Esophagus squamous epithelium (tissue), 5 donors: ENCODE data around the gene WDR82. TPM values are rescaled to one million over a fixed set of nuclear protein-coding genes. Genes with fewer than 3 reads are reported as not detected.

ENCODE experiments used
- DNase-seq: peaks from one replicate; lab custom pipeline; 2025; lab: John Stamatoyannopoulos, UW
- H3K27ac ChIP-seq, 4 donors: fragments of 200-600 bp; sonication (generic); one replicate each; pipeline ENCODE4 v1.5.1; 2016 to 2019; ENCODE audit warnings: mild to moderate bottlenecking in 1 of 4
- H3K27me3 ChIP-seq, 4 donors: fragments of 200-600 bp; sonication (generic); 1 replicate in 3 of 4; 2 replicates in 1 of 4; pipeline versions ENCODE4 v1.5.1 to v1.6.0; 2017 to 2021; ENCODE audit warnings: antibody characterized with exemption in 1 of 4
- H3K36me3 ChIP-seq, 3 donors: fragments of 200-600 bp; sonication (generic); one replicate each; pipeline ENCODE4 v1.5.1; 2016 to 2019
- H3K4me1 ChIP-seq, 3 donors: fragments of 200-600 bp; sonication (generic); one replicate each; pipeline ENCODE4 v1.5.1; 2017 to 2019
- H3K4me3 ChIP-seq, 4 donors: fragments of 200-600 bp; sonication (generic); 1 replicate in 3 of 4; 2 replicates in 1 of 4; pipeline ENCODE4 v1.5.1; 2016 to 2019; ENCODE audit warnings: mild to moderate bottlenecking in 2 of 4, moderate library complexity in 1 of 4
- H3K9me3 ChIP-seq, 3 donors: fragments of 200-600 bp; sonication (generic); one replicate each; pipeline ENCODE4 v1.5.1; 2016 to 2019
- CTCF ChIP-seq, 6 experiments: fragments of 450-650 bp in 4 of 6; fragments of 200-600 bp in 2 of 6; sonication (generic) in 2 of 6; IDR thresholded peaks; one replicate each; pipeline ENCODE4 v1.5.1; 2016 to 2019; ENCODE audit warnings: antibody characterized with exemption in 6 of 6, mild to moderate bottlenecking in 4 of 6, moderate library complexity in 4 of 6
- POLR2A ChIP-seq, 4 donors: fragments of 450-650 bp; IDR thresholded peaks; one replicate each; pipeline ENCODE4 v1.6.1; 2017; ENCODE audit warnings: antibody characterized with exemption in 4 of 4, mild to moderate bottlenecking in 4 of 4, moderate library complexity in 3 of 4
- WGBS, 2 donors: methylation state at CpG; one replicate each; pipeline ENCODE4 v1.1.5; 2018; 5-methylcytosine and 5-hydroxymethylcytosine counted together
- intact Hi-C: fragments of 100-400 bp; cut with DNase I; formaldehyde crosslinking; loops from one replicate; pipeline ENCODE4 v1.15.0; 2022
- total RNA-seq, 4 donors: library from RNA; depleted of rRNA; stranded (reverse); fragments of >200 nt; gene quantifications; one replicate each; pipeline ENCODE4 v1.1.0, GENCODE V29; 2016
- donor health status: DM: yes; HTN: yes; CAD: no.

WDR82 gene
- total RNA-seq, 4 donors from 2014 or later, result 42.7 to 58.7 (median 52.9) TPM

- intact Hi-C loops, result no loop called here
- peaks cover 21 to 40% (median 24%) of the 10 kb centered on the region in 3 donors for H3K4me1 ChIP-seq
- DNase-seq, result no peak
- H3K27ac ChIP-seq, result no peak overlapping the region
- H3K4me3 ChIP-seq, result no peak overlapping the region
- H3K27me3 ChIP-seq, result no peaks in the 10 kb centered on the region
- peaks cover 0 to 5% (median 0%) of the 10 kb centered on the region in 3 donors for H3K36me3 ChIP-seq
- no peaks in the 10 kb centered on the region for H3K9me3 ChIP-seq
- WGBS, 2 donors, result 89 to 96% methylated on average over 1 to 3 of the region's 3 CpGs
- TF ChIP-seq POLR2A (IDR thresholded peaks at IDR 0.05), result no peak
- no peak for TF ChIP-seq CTCF (IDR thresholded peaks at IDR 0.05)
These were observed 36.0 kb upstream of the WDR82 start for GRCh38 chr3:52314489-52314888.

DNA sequence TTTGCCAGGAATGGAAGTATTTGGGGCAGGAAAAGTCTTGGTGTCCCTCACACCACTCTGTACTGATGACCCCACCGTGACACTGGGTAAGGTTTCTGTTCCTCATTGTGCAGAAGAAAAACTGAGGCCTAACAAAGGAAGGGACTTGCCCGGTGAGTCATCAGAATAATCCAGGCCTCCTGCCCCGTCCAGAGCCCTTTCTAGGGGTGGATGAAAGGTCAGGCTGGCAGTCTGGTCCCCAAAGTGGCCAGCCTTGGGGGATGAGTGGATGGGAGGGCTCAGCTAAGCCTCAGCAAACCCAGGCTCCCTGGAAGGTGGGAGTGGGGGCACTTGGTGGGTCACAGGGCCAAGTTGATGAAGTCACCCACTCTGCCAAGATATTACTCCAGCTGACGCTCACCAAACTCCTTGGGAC lies 35.3 kb upstream of the WDR82 start:
- no peaks in the 10 kb centered on the region for H3K27me3 ChIP-seq
- no peak for DNase-seq
- intact Hi-C loops, result no loop called here
- TF ChIP-seq POLR2A (IDR thresholded peaks at IDR 0.05), result no peak
- no peak for TF ChIP-seq CTCF (IDR thresholded peaks at IDR 0.05)
- no peak overlapping the region for H3K4me3 ChIP-seq
- no peaks in the 10 kb centered on the region for H3K9me3 ChIP-seq
- peaks cover 0 to 5% (median 0%) of the 10 kb centered on the region in 3 donors for H3K36me3 ChIP-seq
- peak overlapping the region in 3 of 4 donors; percentile 60 to 69 (median 63) for H3K27ac ChIP-seq
- H3K4me1 ChIP-seq, result peaks cover 21 to 40% (median 24%) of the 10 kb centered on the region in 3 donors
- WGBS, 2 donors, result 58 to 100% methylated on average over 1 to 2 of the region's 4 CpGs

- no peak for DNase-seq
- H3K4me1 ChIP-seq, result peaks cover 20 to 35% (median 24%) of the 10 kb centered on the region in 3 donors
- TF ChIP-seq POLR2A (IDR thresholded peaks at IDR 0.05) (no peak), CTCF (IDR thresholded peaks at IDR 0.05) (no peak)
- H3K27me3 ChIP-seq, result no peaks in the 10 kb centered on the region
- 100% methylated on average over 1 of the region's 2 CpGs; no CpG with 5 or more reads in 1 of the 2 donors for WGBS, 2 donors
- no peak overlapping the region for H3K4me3 ChIP-seq
- H3K36me3 ChIP-seq, result peaks cover 0 to 5% (median 0%) of the 10 kb centered on the region in 3 donors
- peak overlapping the region; percentile 13 to 69 (median 62) for H3K27ac ChIP-seq
- intact Hi-C loops, result no loop called here
- no peaks in the 10 kb centered on the region for H3K9me3 ChIP-seq
These were observed 34.8 kb upstream of the WDR82 start for GRCh38 chr3:52313188-52313773.

DNA sequence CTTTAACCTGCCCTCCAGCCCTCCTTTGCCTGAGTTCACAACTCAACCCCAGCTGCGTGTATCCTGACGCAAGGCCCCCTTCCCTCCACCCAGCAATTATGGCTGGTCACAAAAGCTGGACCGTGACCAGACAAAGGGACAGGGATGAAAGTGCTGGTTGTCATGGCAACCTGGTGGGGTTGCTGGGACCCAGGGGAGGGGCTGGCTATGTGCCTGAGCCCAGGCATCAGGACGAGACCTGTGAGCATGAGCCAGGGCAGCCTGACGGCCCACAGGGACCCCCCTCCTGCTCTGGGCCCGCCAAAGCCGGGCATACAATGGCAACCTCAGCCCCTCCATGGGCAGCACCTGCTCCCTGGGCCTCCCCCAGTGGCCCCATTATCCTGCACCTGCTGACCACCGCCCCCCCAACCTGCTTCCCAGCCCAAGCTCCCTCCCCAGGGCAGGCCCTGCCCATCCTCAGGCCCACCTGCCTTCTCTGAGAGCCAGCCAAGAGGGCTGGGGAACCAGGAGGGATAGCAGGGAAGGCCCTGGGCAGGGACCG lies 33.2 kb upstream of the WDR82 start:
- no peaks in the 10 kb centered on the region for H3K9me3 ChIP-seq

More for the DNA sequence above, 33.2 kb upstream of the WDR82 start:
- DNase-seq, result no peak
- WGBS, 2 donors, result 85 to 87% methylated on average over 4 to 7 of the region's 9 CpGs
- H3K27ac ChIP-seq, result no peak overlapping the region
- no peak overlapping the region for H3K4me3 ChIP-seq
- peaks cover 0 to 5% (median 0%) of the 10 kb centered on the region in 3 donors for H3K36me3 ChIP-seq
- H3K4me1 ChIP-seq, result peaks cover 7 to 21% (median 14%) of the 10 kb centered on the region in 3 donors
- intact Hi-C loops, result no loop called here
- TF ChIP-seq POLR2A (IDR thresholded peaks at IDR 0.05) (no peak), CTCF (IDR thresholded peaks at IDR 0.05) (no peak)
- no peaks in the 10 kb centered on the region for H3K27me3 ChIP-seq
